Loucy (cell line): ENCODE data around the gene MRPL52.

Source experiments
- H2AFZ ChIP-seq: fragments of 200-600 bp; sonication (generic); 2 replicates; pipeline ENCODE4 v1.6.0; 2016; ENCODE audit warnings: antibody characterized with exemption, mild to moderate bottlenecking, low read length, moderate library complexity
- H3F3A ChIP-seq: fragments of 200-600 bp; 2 replicates; pipeline ENCODE4 v1.6.0; 2016; ENCODE audit warnings: antibody characterized with exemption, low read depth, mild to moderate bottlenecking
- H3K27me3 ChIP-seq: fragments of 200-600 bp; sonication (generic); 2 replicates; pipeline ENCODE4 v1.6.1; 2014; ENCODE audit warnings: low read length, mild to moderate bottlenecking; ENCODE audit not compliant: insufficient read depth, poor library complexity, severe bottlenecking
- H3K36me3 ChIP-seq: fragments of 200-600 bp; sonication (generic); 2 replicates; pipeline ENCODE4 v1.6.1; 2016; ENCODE audit warnings: low read length; ENCODE audit not compliant: insufficient read depth
- H3K4me1 ChIP-seq: fragments of 200-600 bp; sonication (generic); 2 replicates; pipeline ENCODE4 v1.5.1; 2014; ENCODE audit warnings: low read length, mild to moderate bottlenecking; ENCODE audit not compliant: insufficient read depth, poor library complexity, severe bottlenecking
- H3K4me2 ChIP-seq: fragments of 200-600 bp; sonication (generic); 2 replicates; pipeline ENCODE4 v1.6.0; 2014; ENCODE audit warnings: antibody characterized with exemption, low read length, low read depth, mild to moderate bottlenecking; ENCODE audit not compliant: poor library complexity, severe bottlenecking
- H3K4me3 ChIP-seq: fragments of 200-600 bp; sonication (generic); 2 replicates; pipeline ENCODE4 v1.5.1; 2014; ENCODE audit warnings: low read length, mild to moderate bottlenecking, mixed read lengths; ENCODE audit not compliant: poor library complexity, severe bottlenecking
- H3K79me2 ChIP-seq: fragments of 200-600 bp; sonication (generic); 2 replicates; pipeline ENCODE4 v1.6.1; 2014; ENCODE audit warnings: low read length; ENCODE audit not compliant: insufficient read depth
- H3K9ac ChIP-seq: fragments of 200-600 bp; sonication (generic); 2 replicates; pipeline ENCODE4 v1.6.0; 2014; ENCODE audit warnings: mild to moderate bottlenecking, low read depth, low read length, moderate library complexity; ENCODE audit not compliant: poor library complexity, severe bottlenecking
- H3K9me2 ChIP-seq: fragments of 200-600 bp; sonication (generic); replicated peaks from 2 replicates; pipeline ENCODE4 v1.6.1; 2016; ENCODE audit warnings: low read depth, low read length, mixed read lengths
- H3K9me3 ChIP-seq: fragments of 200-600 bp; sonication (generic); 2 replicates; pipeline ENCODE4 v1.6.1; 2014; ENCODE audit warnings: mild to moderate bottlenecking, antibody characterized with exemption, low read length, low read depth; ENCODE audit not compliant: insufficient read depth
- H4K20me1 ChIP-seq: fragments of 200-600 bp; sonication (generic); 2 replicates; pipeline ENCODE4 v1.6.0; 2014; ENCODE audit warnings: antibody characterized with exemption, low read length, mild to moderate bottlenecking; ENCODE audit not compliant: insufficient read depth, poor library complexity, severe bottlenecking
- CTCF ChIP-seq: fragments of 200-600 bp; sonication (generic); conservative IDR thresholded peaks from 2 replicates; pipeline ENCODE4 v1.5.1; 2014; ENCODE audit warnings: mild to moderate bottlenecking, antibody characterized with exemption, low read length
- EZH2phosphoT487 ChIP-seq: fragments of 200-600 bp; IDR thresholded peaks from 2 replicates; pipeline ENCODE4 v1.6.1; 2018; ENCODE audit warnings: antibody characterized with exemption, mild to moderate bottlenecking, moderate library complexity, borderline replicate concordance

Gene MRPL52

GRCh38 chr14:22797017-22797917 lies 32.4 kb upstream of the MRPL52 start:
- no peak overlapping the region for H2AFZ ChIP-seq
- H3K4me1 ChIP-seq = no peaks in the 10 kb centered on the region
- peaks cover 13% of the 10 kb centered on the region for H3K27me3 ChIP-seq
- no peaks in the 10 kb centered on the region for H3K9me2 ChIP-seq
- H3F3A ChIP-seq = no peaks in the 10 kb centered on the region
- H3K36me3 ChIP-seq = no peaks in the 10 kb centered on the region
- H3K9me3 ChIP-seq = no peaks in the 10 kb centered on the region
- TF ChIP-seq EZH2phosphoT487 = no peak
- no peak for TF ChIP-seq CTCF
- no peaks in the 10 kb centered on the region for H4K20me1 ChIP-seq
- H3K79me2 ChIP-seq = no peaks in the 10 kb centered on the region
- no peak overlapping the region for H3K4me3 ChIP-seq
- H3K4me2 ChIP-seq = no peak overlapping the region
- no peak overlapping the region for H3K9ac ChIP-seq

GRCh38 chr14:22798528-22798927 lies 31.2 kb upstream of the MRPL52 start:
- H3K4me1 ChIP-seq = no peaks in the 10 kb centered on the region

GRCh38 chr14:22800346-22800745 lies 29.3 kb upstream of the MRPL52 start:
- Histone ChIP-seq H3K4me1 (no peaks in the 10 kb centered on the region), H3K9me3 (no peaks in the 10 kb centered on the region), H4K20me1 (no peaks in the 10 kb centered on the region), H3K36me3 (no peaks in the 10 kb centered on the region), H3K4me2 (no peak overlapping the region), H3K9ac (no peak overlapping the region), H3K79me2 (no peaks in the 10 kb centered on the region), H3K9me2 (no peaks in the 10 kb centered on the region), H3K4me3 (no peak overlapping the region), H2AFZ (no peak overlapping the region), H3K27me3 (peaks cover 13% of the 10 kb centered on the region), H3F3A (no peaks in the 10 kb centered on the region)
- TF ChIP-seq EZH2phosphoT487 (no peak), CTCF (no peak)

More at GRCh38 chr14:22798528-22798927, 31.2 kb upstream of the MRPL52 start:
- no peaks in the 10 kb centered on the region for H3K9me3 ChIP-seq
- H2AFZ ChIP-seq = no peak overlapping the region
- H3K27me3 ChIP-seq = peaks cover 13% of the 10 kb centered on the region
- TF ChIP-seq CTCF (no peak), EZH2phosphoT487 (no peak)
- no peaks in the 10 kb centered on the region for H3K36me3 ChIP-seq
- no peak overlapping the region for H3K4me3 ChIP-seq
- H3K9me2 ChIP-seq = no peaks in the 10 kb centered on the region
- no peaks in the 10 kb centered on the region for H3K79me2 ChIP-seq
- H3F3A ChIP-seq = no peaks in the 10 kb centered on the region
- no peaks in the 10 kb centered on the region for H4K20me1 ChIP-seq
- no peak overlapping the region for H3K4me2 ChIP-seq
- H3K9ac ChIP-seq = no peak overlapping the region
